Activated CD8-positive, alpha-beta memory T cell treated with anti-CD3 and anti-CD28 coated beads, Interleukin-2, amount 50 U/mL, for 1 hour (primary cell): ENCODE measurements around the gene C16orf82.

Experiments used
- DNase-seq: peaks from one replicate; pipeline ENCODE4 v3.0.0-alpha.2; 2020; ENCODE audit errors: extremely low read depth

C16orf82 gene

GRCh38 chr16:27088216-27088615 is 21.5 kb downstream of the C16orf82 start:
- DNase-seq: no peak

- DNase-seq: no peak
Measured at GRCh38 chr16:27096375-27096774, 29.6 kb downstream of the C16orf82 start.

GRCh38 chr16:27097800-27098230 is 31.1 kb downstream of the C16orf82 start:
- DNase-seq: no peak

- DNase-seq: no peak
Measured at GRCh38 chr16:27098366-27099049, 31.8 kb downstream of the C16orf82 start.

- DNase-seq: no peak
Measured at GRCh38 chr16:27102701-27103575, 36.2 kb downstream of the C16orf82 start.

GRCh38 chr16:27103954-27104353 is 37.2 kb downstream of the C16orf82 start:
- DNase-seq: no peak

GRCh38 chr16:27106305-27106704 is 39.6 kb downstream of the C16orf82 start:
- no peak for DNase-seq

- no peak for DNase-seq
Measured at GRCh38 chr16:27107185-27107592, 40.5 kb downstream of the C16orf82 start.

- DNase-seq: no peak
Measured at GRCh38 chr16:27108051-27108770, 41.5 kb downstream of the C16orf82 start.

GRCh38 chr16:27108826-27109665 is 42.3 kb downstream of the C16orf82 start:
- DNase-seq: no peak

- peak; percentile 12 for DNase-seq
Measured at GRCh38 chr16:27109666-27110523, 43.2 kb downstream of the C16orf82 start.

- no peak for DNase-seq
Measured at GRCh38 chr16:27110524-27110896, 43.8 kb downstream of the C16orf82 start.

GRCh38 chr16:27111486-27111885 is 44.8 kb downstream of the C16orf82 start:
- no peak for DNase-seq

- DNase-seq: no peak
Measured at GRCh38 chr16:27112093-27112811, 45.5 kb downstream of the C16orf82 start.

- no peak for DNase-seq
Measured at GRCh38 chr16:27113341-27113841, 46.7 kb downstream of the C16orf82 start.

GRCh38 chr16:27114006-27114405 is 47.3 kb downstream of the C16orf82 start:
- DNase-seq: no peak

GRCh38 chr16:27118526-27118925 is 51.8 kb downstream of the C16orf82 start:
- DNase-seq: no peak
